Kidney capillary endothelial cell (primary cell): Measurements from ENCODE around the gene MYOT.
"Not testable (repeated sequence)": the region's sequence is repeated elsewhere in the genome, so short reads cannot be mapped to it uniquely, and the experiment has no call there.

Experiments
- DNase-seq: peaks from one replicate; pipeline ENCODE4 v3.0.0-alpha.2; 2018; ENCODE audit warnings: low spot score

MYOT gene

GRCh38 chr5:137867664-137868063, at the start of gene MYOT:
Gene MYOT (plus strand): TSS chr5:137867860. CDS start chr5:137870652, 2,792 bp downstream.
- no peak for DNase-seq

- DNase-seq = no peak
Observed at GRCh38 chr5:137819766-137820165, 47.9 kb upstream of the MYOT start.

GRCh38 chr5:137822158-137822764, 45.4 kb upstream of the MYOT start:
- DNase-seq = peak; percentile 30

GRCh38 chr5:137822984-137823383, 44.7 kb upstream of the MYOT start:
- DNase-seq = no peak

GRCh38 chr5:137825165-137825564, 42.5 kb upstream of the MYOT start:
- no peak for DNase-seq

- no peak for DNase-seq
Observed at GRCh38 chr5:137826067-137826466, 41.6 kb upstream of the MYOT start.

GRCh38 chr5:137828180-137828579, 39.5 kb upstream of the MYOT start:
- DNase-seq = no peak

GRCh38 chr5:137828664-137829063, 39.0 kb upstream of the MYOT start:
- DNase-seq = no peak

- DNase-seq = no peak
Observed at GRCh38 chr5:137831105-137831504, 36.6 kb upstream of the MYOT start.

GRCh38 chr5:137831526-137831925, 36.1 kb upstream of the MYOT start:
- no peak for DNase-seq

- no peak for DNase-seq
Observed at GRCh38 chr5:137832416-137832815, 35.2 kb upstream of the MYOT start.

GRCh38 chr5:137833463-137833862, 34.2 kb upstream of the MYOT start:
- DNase-seq = no peak

GRCh38 chr5:137834498-137835049, 33.1 kb upstream of the MYOT start:
- no peak for DNase-seq

GRCh38 chr5:137836298-137836697, 31.4 kb upstream of the MYOT start:
- no peak for DNase-seq

- DNase-seq = no peak
Observed at GRCh38 chr5:137836997-137837396, 30.7 kb upstream of the MYOT start.

- DNase-seq = no peak
Observed at GRCh38 chr5:137837491-137838394, 29.9 kb upstream of the MYOT start.

GRCh38 chr5:137838976-137839375, 28.7 kb upstream of the MYOT start:
- no peak for DNase-seq

- DNase-seq = no peak
Observed at GRCh38 chr5:137842296-137842695, 25.4 kb upstream of the MYOT start.

- no peak for DNase-seq
Observed at GRCh38 chr5:137843676-137844299, 23.9 kb upstream of the MYOT start.

- no peak for DNase-seq
Observed at GRCh38 chr5:137845472-137845871, 22.2 kb upstream of the MYOT start.

GRCh38 chr5:137847687-137848086, 20.0 kb upstream of the MYOT start:
- DNase-seq = no peak

GRCh38 chr5:137853165-137853564, 14.5 kb upstream of the MYOT start:
- DNase-seq = not testable (repeated sequence)

- no peak for DNase-seq
Observed at GRCh38 chr5:137856201-137856600, 11.5 kb upstream of the MYOT start.
